ENCODE results near the gene CASD1.

CASD1 gene

DNA sequence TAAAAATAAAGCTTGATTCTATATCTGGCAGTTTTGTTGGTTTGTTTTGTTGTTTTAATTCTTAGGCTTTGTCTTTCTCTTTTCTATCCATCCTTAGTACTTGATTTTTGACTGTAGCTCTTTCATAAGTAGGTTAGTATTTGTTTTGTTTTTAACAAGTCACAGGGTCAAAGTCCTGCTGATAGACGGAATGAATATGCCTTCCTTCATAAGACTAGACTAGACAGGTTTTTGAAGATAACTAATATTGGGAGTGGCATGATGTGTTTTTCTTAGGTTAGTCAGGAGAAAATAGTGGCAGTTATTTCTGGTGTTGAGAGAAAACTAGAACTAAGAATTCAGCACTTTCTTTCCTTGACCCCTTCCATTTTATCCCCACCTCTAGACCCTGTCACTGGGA is 50.4 kb downstream of the CASD1 start:
- no peaks in the 10 kb centered on the region for H3K4me1 ChIP-seq (ENCODE audit: low read length)
- H3K4me3 ChIP-seq (ENCODE audit: low read length) = no peak overlapping the region
- no peak overlapping the region for H3K9ac ChIP-seq (ENCODE audit: low read length)
- no peak for DNase-seq
- H3F3A ChIP-seq (ENCODE audit: insufficient read depth, low read length) = no peaks in the 10 kb centered on the region
- H3K27me3 ChIP-seq (replicated peaks; ENCODE audit: insufficient read depth, low read length) = no peaks in the 10 kb centered on the region
- no peak overlapping the region for H3K27ac ChIP-seq (ENCODE audit: low read length)
- H2AFZ ChIP-seq (ENCODE audit: low read length) = no peak overlapping the region
- TF ChIP-seq, protein P1, sequence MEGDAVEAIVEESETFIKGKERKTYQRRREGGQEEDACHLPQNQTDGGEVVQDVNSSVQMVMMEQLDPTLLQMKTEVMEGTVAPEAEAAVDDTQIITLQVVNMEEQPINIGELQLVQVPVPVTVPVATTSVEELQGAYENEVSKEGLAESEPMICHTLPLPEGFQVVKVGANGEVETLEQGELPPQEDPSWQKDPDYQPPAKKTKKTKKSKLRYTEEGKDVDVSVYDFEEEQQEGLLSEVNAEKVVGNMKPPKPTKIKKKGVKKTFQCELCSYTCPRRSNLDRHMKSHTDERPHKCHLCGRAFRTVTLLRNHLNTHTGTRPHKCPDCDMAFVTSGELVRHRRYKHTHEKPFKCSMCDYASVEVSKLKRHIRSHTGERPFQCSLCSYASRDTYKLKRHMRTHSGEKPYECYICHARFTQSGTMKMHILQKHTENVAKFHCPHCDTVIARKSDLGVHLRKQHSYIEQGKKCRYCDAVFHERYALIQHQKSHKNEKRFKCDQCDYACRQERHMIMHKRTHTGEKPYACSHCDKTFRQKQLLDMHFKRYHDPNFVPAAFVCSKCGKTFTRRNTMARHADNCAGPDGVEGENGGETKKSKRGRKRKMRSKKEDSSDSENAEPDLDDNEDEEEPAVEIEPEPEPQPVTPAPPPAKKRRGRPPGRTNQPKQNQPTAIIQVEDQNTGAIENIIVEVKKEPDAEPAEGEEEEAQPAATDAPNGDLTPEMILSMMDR (IDR thresholded peaks at IDR 0.05; ENCODE audit: low read length) = no peak
- no peaks in the 10 kb centered on the region for H3K9me2 ChIP-seq (replicated peaks; ENCODE audit: insufficient read depth, low read length)
- no peaks in the 10 kb centered on the region for H3K9me3 ChIP-seq (replicated peaks; ENCODE audit: insufficient read depth, low read length)
- H3K4me2 ChIP-seq (ENCODE audit: low read depth, low read length) = no peak overlapping the region
- no peaks in the 10 kb centered on the region for H4K20me1 ChIP-seq (ENCODE audit: insufficient read depth, low read length)
- no peaks in the 10 kb centered on the region for H3K36me3 ChIP-seq (replicated peaks; ENCODE audit: insufficient read depth, low read length)
- H3K79me2 ChIP-seq (ENCODE audit: low read length) = no peaks in the 10 kb centered on the region

DNA sequence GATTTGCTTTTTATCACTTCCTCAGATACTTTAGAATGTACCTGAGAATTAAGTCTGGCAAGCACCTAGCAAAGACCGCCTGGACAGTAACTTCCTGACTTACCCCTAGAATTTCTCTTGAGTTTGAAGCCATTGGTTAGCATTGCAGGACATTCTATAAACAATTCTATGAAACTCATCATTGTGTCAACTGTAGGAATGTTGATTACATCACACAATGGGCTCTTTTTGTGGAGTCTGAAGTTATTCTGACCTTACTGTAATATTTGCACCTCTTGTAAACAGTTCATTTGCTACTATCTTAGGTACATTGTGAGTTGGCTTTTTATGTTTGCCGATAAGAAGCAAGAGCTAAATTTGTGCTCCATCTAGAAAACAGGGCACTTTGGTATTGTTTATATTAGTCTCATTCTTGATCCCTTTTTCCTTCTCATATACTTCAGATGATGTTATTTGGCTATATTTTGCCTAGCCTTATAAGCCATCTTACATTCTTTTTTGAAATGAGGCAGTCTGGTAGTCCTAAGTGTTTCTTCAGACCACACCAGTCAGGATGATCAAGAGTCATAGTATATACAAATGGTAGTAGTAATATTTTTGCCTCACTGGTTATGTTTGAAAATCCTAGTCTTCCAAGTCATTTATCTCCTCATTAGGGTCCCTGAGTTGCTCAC is 52.4 kb downstream of the CASD1 start:
- Histone ChIP-seq H3K27ac (ENCODE audit: low read length) (no peak overlapping the region), H3K9me3 (replicated peaks; ENCODE audit: insufficient read depth, low read length) (no peaks in the 10 kb centered on the region), H4K20me1 (ENCODE audit: insufficient read depth, low read length) (no peaks in the 10 kb centered on the region), H3K4me1 (ENCODE audit: low read length) (no peaks in the 10 kb centered on the region), H2AFZ (ENCODE audit: low read length) (no peak overlapping the region), H3F3A (ENCODE audit: insufficient read depth, low read length) (no peaks in the 10 kb centered on the region), H3K4me2 (ENCODE audit: low read depth, low read length) (no peak overlapping the region), H3K79me2 (ENCODE audit: low read length) (no peaks in the 10 kb centered on the region), H3K36me3 (replicated peaks; ENCODE audit: insufficient read depth, low read length) (no peaks in the 10 kb centered on the region), H3K27me3 (replicated peaks; ENCODE audit: insufficient read depth, low read length) (no peaks in the 10 kb centered on the region), H3K4me3 (ENCODE audit: low read length) (no peak overlapping the region), H3K9me2 (replicated peaks; ENCODE audit: insufficient read depth, low read length) (no peaks in the 10 kb centered on the region), H3K9ac (ENCODE audit: low read length) (no peak overlapping the region)
- no peak for DNase-seq
- TF ChIP-seq EZH2 (optimal IDR thresholded peaks at IDR 0.05; ENCODE audit: low read depth, low read length) (no peak), EZH2phosphoT487 (IDR thresholded peaks at IDR 0.05; ENCODE audit: low read length) (no peak)
- TF ChIP-seq, protein P1 (IDR thresholded peaks at IDR 0.05; ENCODE audit: low read length) = no peak

DNA sequence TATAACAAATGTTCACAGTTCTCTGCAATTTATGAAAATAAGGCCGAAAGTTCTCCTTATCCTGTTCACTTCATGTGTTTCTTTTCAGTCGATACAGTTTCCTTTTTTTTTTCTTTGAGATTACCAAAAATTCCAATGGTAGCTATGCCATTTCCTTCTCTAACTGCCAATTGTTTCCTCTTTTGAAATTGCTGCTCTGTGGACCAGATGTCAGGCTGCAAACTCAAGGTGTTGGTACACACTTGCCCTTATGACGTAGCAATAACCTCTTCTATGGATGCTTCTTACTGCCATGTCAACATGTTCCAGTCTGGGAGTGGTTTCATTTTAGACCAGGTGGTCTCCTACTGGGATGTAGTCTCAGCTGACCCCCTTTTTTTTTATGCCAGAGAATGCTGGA is 52.9 kb downstream of the CASD1 start:
- H3K4me1 ChIP-seq (ENCODE audit: low read length) = no peaks in the 10 kb centered on the region
- no peak for TF ChIP-seq EZH2phosphoT487 (IDR thresholded peaks at IDR 0.05; ENCODE audit: low read length)
- TF ChIP-seq, protein P1 (IDR thresholded peaks at IDR 0.05; ENCODE audit: low read length) = no peak
- no peak overlapping the region for H2AFZ ChIP-seq (ENCODE audit: low read length)
- H3F3A ChIP-seq (ENCODE audit: insufficient read depth, low read length) = no peaks in the 10 kb centered on the region
- no peaks in the 10 kb centered on the region for H4K20me1 ChIP-seq (ENCODE audit: insufficient read depth, low read length)
- H3K36me3 ChIP-seq (replicated peaks; ENCODE audit: insufficient read depth, low read length) = no peaks in the 10 kb centered on the region
- H3K9me3 ChIP-seq (replicated peaks; ENCODE audit: insufficient read depth, low read length) = no peaks in the 10 kb centered on the region
- no peak overlapping the region for H3K9ac ChIP-seq (ENCODE audit: low read length)
- no peaks in the 10 kb centered on the region for H3K79me2 ChIP-seq (ENCODE audit: low read length)
- no peaks in the 10 kb centered on the region for H3K27me3 ChIP-seq (replicated peaks; ENCODE audit: insufficient read depth, low read length)
- DNase-seq = no peak
- no peak overlapping the region for H3K4me2 ChIP-seq (ENCODE audit: low read depth, low read length)
- H3K9me2 ChIP-seq (replicated peaks; ENCODE audit: insufficient read depth, low read length) = no peaks in the 10 kb centered on the region
- H3K27ac ChIP-seq (ENCODE audit: low read length) = no peak overlapping the region
- no peak overlapping the region for H3K4me3 ChIP-seq (ENCODE audit: low read length)

Measured in MM.1S (cell line).